ENCODE data around the gene CWF19L1.

Gene CWF19L1

DNA sequence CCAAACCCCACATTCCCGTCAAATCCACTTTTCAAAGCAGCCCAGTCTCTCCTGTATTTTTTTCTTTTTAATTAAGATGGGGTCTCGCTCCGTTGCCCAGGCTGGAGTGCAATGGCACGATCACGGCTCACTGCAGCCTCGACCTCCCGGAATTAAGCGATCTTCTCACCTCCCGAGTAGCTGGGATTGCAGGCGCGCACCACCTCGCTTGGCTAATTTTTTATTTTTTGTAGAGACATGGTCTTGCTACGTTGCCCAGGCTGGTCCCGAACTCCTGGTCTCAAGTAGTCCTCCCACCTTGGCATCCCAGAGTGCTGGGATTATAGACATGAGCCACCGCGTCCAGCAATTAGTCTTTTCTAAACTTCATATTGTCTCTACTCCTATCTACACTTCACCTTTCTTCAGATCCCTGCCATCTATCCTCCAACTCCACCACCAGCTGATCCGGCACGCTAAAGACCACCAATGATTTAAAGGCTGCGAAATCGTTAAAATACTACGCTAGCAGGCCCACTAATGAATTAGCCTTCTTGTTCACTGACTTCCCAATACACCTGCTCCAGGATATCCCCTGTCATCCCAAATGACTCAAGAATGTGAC is 37.5 kb downstream of the CWF19L1 start:
- H3K27me3 Mint-ChIP-seq: no peaks in the 10 kb centered on the region
- DNase-seq (no peak), ATAC-seq (replicated peaks) (no peak)
- peak overlapping the region; percentile 75 to 89 for H3K4me3 Mint-ChIP-seq
- H3K27ac Mint-ChIP-seq: peak overlapping the region; percentile 69 to 86
- H3K36me3 Mint-ChIP-seq (ENCODE audit: insufficient read depth): peaks cover 42% of the 10 kb centered on the region
- H3K4me1 Mint-ChIP-seq (ENCODE audit: low read depth in 2 of 2): peaks cover 20 to 33% of the 10 kb centered on the region in 2 donors
- no peaks in the 10 kb centered on the region for H3K9me3 Mint-ChIP-seq

DNA sequence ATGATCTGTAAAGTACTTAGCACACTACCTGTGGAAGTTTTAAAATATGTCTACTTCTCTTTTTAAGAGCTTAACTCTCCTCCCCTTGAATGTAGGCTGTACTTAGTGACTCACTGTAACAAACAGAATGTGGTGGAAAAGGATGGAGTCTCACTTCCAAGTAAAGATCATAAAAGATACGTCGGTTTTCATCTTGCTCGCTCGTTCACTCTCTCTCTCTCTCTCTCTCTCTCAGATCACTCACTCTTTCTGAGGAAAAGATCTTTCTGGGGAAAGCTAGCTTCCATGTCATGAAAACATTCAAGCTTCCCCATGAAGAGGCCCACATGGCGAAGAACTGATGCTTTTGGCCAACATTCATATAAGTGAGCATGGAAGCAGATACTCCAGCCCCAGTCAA is 43.6 kb downstream of the CWF19L1 start:
- Mint-ChIP-seq H3K4me3 (no peak overlapping the region), H3K9me3 (no peaks in the 10 kb centered on the region), H3K27me3 (no peaks in the 10 kb centered on the region), H3K27ac (no peak overlapping the region), H3K36me3 (ENCODE audit: insufficient read depth) (peaks cover 56% of the 10 kb centered on the region), H3K4me1 (ENCODE audit: low read depth in 2 of 2) (peaks cover 12 to 20% of the 10 kb centered on the region in 2 donors)
- no peak for DNase-seq
- no peak for ATAC-seq (replicated peaks)

DNA sequence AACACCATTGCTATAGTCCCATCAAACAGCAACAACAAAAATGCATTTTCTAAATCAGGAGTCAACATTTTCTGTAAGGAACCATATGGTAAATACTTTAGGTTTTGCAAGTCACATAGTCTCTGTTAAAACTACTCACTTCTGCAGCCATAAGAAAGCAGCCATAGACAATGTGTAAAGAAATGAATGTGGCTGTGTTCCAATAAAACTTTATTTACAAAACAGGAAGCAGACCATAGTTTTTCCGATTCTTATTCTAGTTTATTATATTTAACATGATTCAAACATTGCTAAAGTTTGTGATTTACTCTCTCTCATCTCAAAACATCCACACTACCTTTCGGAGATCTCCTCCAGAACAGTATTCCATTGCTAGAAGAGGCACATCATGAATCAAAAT is 44.9 kb downstream of the CWF19L1 start:
- Mint-ChIP-seq H3K9me3 (no peaks in the 10 kb centered on the region), H3K36me3 (ENCODE audit: insufficient read depth) (peaks cover 66% of the 10 kb centered on the region), H3K27ac (no peak overlapping the region), H3K4me3 (no peak overlapping the region), H3K27me3 (no peaks in the 10 kb centered on the region), H3K4me1 (ENCODE audit: low read depth in 2 of 2) (peaks cover 6 to 9% of the 10 kb centered on the region in 2 donors)
- ATAC-seq (replicated peaks): no peak
- DNase-seq: no peak

GRCh38 chr10:100216006-100216405 is 51.4 kb downstream of the CWF19L1 start:
- peak overlapping the region in 1 of 2 donors; percentile 63 for H3K27ac Mint-ChIP-seq
- no peaks in the 10 kb centered on the region for H3K27me3 Mint-ChIP-seq
- H3K4me3 Mint-ChIP-seq: no peak overlapping the region
- no peaks in the 10 kb centered on the region for H3K4me1 Mint-ChIP-seq (ENCODE audit: low read depth in 2 of 2)
- peaks cover 80% of the 10 kb centered on the region for H3K36me3 Mint-ChIP-seq (ENCODE audit: insufficient read depth)
- DNase-seq (no peak), ATAC-seq (replicated peaks) (no peak)
- no peaks in the 10 kb centered on the region for H3K9me3 Mint-ChIP-seq

DNA sequence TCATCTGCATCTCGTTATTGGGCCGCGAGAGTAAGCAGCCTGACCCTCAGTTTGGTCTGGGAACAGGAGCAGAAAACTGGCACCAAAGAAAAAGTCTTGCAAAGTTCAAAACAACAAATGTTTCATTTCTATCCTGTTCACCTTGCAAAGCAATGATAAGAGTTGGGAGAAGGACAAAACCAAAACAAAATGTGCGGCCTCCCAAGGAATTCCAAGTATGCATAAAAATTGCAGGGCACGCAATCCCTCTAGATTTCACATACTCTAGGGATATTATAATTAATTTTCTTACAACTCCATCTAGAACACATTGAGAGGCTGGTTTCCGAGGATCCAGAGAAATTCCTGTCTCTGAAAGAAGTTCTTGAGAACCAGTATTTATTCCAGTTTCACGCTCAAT is 58.1 kb downstream of the CWF19L1 start:
- no peaks in the 10 kb centered on the region for H3K9me3 Mint-ChIP-seq
- DNase-seq (no peak), ATAC-seq (replicated peaks) (no peak)
- no peak overlapping the region for H3K27ac Mint-ChIP-seq
- H3K4me1 Mint-ChIP-seq (ENCODE audit: low read depth in 2 of 2): no peaks in the 10 kb centered on the region
- peaks cover 66% of the 10 kb centered on the region for H3K36me3 Mint-ChIP-seq (ENCODE audit: insufficient read depth)
- no peaks in the 10 kb centered on the region for H3K27me3 Mint-ChIP-seq
- no peak overlapping the region for H3K4me3 Mint-ChIP-seq

- no peaks in the 10 kb centered on the region for H3K27me3 Mint-ChIP-seq
- H3K4me3 Mint-ChIP-seq: no peak overlapping the region
- H3K36me3 Mint-ChIP-seq (ENCODE audit: insufficient read depth): peaks cover 71% of the 10 kb centered on the region
- H3K4me1 Mint-ChIP-seq (ENCODE audit: low read depth in 2 of 2): no peaks in the 10 kb centered on the region
- ATAC-seq (replicated peaks) (no peak), DNase-seq (no peak)
- no peak overlapping the region for H3K27ac Mint-ChIP-seq
- H3K9me3 Mint-ChIP-seq: no peaks in the 10 kb centered on the region
These were observed 59.2 kb downstream of the CWF19L1 start for GRCh38 chr10:100208276-100208675.

- Mint-ChIP-seq H3K36me3 (ENCODE audit: insufficient read depth) (peaks cover 68% of the 10 kb centered on the region), H3K9me3 (no peaks in the 10 kb centered on the region), H3K27ac (no peak overlapping the region), H3K4me1 (ENCODE audit: low read depth in 2 of 2) (no peaks in the 10 kb centered on the region), H3K4me3 (no peak overlapping the region), H3K27me3 (no peaks in the 10 kb centered on the region)
- ATAC-seq (replicated peaks) (no peak), DNase-seq (no peak)
These were observed 63.1 kb downstream of the CWF19L1 start for GRCh38 chr10:100204370-100204769.

DNA sequence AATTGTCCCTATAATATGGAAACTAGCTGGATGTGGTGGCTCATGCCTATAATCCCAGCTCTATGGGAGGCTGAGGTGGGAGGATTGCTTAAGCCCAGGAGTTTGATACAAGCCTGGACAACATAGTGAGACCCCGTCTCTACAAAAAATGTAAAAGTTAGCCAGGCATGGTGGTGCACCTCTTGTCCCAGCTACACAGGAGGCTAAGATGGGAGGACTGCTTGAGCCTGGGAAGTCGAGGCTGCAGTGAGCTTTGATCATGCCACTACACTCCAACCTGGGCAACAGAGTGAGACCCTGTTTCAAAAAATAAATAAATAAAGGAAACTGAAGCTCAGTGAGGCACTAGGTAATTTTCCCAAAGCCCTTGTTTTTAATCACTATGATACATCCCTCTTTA is 65.9 kb downstream of the CWF19L1 start:
- no peak overlapping the region for H3K27ac Mint-ChIP-seq
- no peak for ATAC-seq (replicated peaks)
- H3K4me3 Mint-ChIP-seq: no peak overlapping the region
- H3K27me3 Mint-ChIP-seq: no peaks in the 10 kb centered on the region
- no peaks in the 10 kb centered on the region for H3K4me1 Mint-ChIP-seq (ENCODE audit: low read depth in 2 of 2)
- no peak for DNase-seq
- peaks cover 62% of the 10 kb centered on the region for H3K36me3 Mint-ChIP-seq (ENCODE audit: insufficient read depth)
- no peaks in the 10 kb centered on the region for H3K9me3 Mint-ChIP-seq

- peaks cover 0 to 4% of the 10 kb centered on the region in 2 donors for H3K4me1 Mint-ChIP-seq (ENCODE audit: low read depth in 2 of 2)
- H3K27me3 Mint-ChIP-seq: no peaks in the 10 kb centered on the region
- H3K9me3 Mint-ChIP-seq: no peaks in the 10 kb centered on the region
- DNase-seq: no peak
- ATAC-seq (replicated peaks): no peak
- H3K36me3 Mint-ChIP-seq (ENCODE audit: insufficient read depth): peaks cover 55% of the 10 kb centered on the region
- no peak overlapping the region for H3K4me3 Mint-ChIP-seq
- H3K27ac Mint-ChIP-seq: no peak overlapping the region
These were observed 72.7 kb downstream of the CWF19L1 start for GRCh38 chr10:100194711-100195110.

GRCh38 chr10:100192350-100192749 is 75.1 kb downstream of the CWF19L1 start:
- H3K4me1 Mint-ChIP-seq (ENCODE audit: low read depth in 2 of 2): peaks cover 5 to 8% of the 10 kb centered on the region in 2 donors
- DNase-seq (no peak), ATAC-seq (replicated peaks) (no peak)
- no peaks in the 10 kb centered on the region for H3K9me3 Mint-ChIP-seq
- peaks cover 40% of the 10 kb centered on the region for H3K36me3 Mint-ChIP-seq (ENCODE audit: insufficient read depth)
- no peaks in the 10 kb centered on the region for H3K27me3 Mint-ChIP-seq
- H3K27ac Mint-ChIP-seq: no peak overlapping the region
- no peak overlapping the region for H3K4me3 Mint-ChIP-seq

- Mint-ChIP-seq H3K9me3 (no peaks in the 10 kb centered on the region), H3K27me3 (no peaks in the 10 kb centered on the region), H3K4me1 (ENCODE audit: low read depth in 2 of 2) (peaks cover 35 to 49% of the 10 kb centered on the region in 2 donors), H3K27ac (peak overlapping the region; percentile 95 to 98), H3K4me3 (peak overlapping the region; percentile 94 to 96), H3K36me3 (ENCODE audit: insufficient read depth) (peaks cover 40% of the 10 kb centered on the region)
- peak; percentile 64 for ATAC-seq (replicated peaks)
- no peak for DNase-seq
These were observed 80.9 kb downstream of the CWF19L1 start for GRCh38 chr10:100186253-100187212.

- H3K4me3 Mint-ChIP-seq: peak within 1 kb of the TSS; percentile 94 to 96
- DNase-seq: peak; percentile 87 to 92 (median 88)
- H3K27me3 Mint-ChIP-seq: no peaks in the 10 kb centered on the region
- H3K9me3 Mint-ChIP-seq: no peaks in the 10 kb centered on the region
- peak; percentile 91 for ATAC-seq (replicated peaks)
- H3K27ac Mint-ChIP-seq: peak within 1 kb of the TSS; percentile 95 to 98
- H3K36me3 Mint-ChIP-seq (ENCODE audit: insufficient read depth): peaks cover 34% of the 10 kb centered on the region
- peaks cover 32 to 51% of the 10 kb centered on the region in 2 donors for H3K4me1 Mint-ChIP-seq (ENCODE audit: low read depth in 2 of 2)
These were observed 81.8 kb downstream of the CWF19L1 start, which contains the start of gene ERLIN1 for GRCh38 chr10:100185364-100186252. TSS of gene ERLIN1 (minus strand) at chr10:100186029. CDS start at chr10:100185626, 403 bp downstream.

DNA sequence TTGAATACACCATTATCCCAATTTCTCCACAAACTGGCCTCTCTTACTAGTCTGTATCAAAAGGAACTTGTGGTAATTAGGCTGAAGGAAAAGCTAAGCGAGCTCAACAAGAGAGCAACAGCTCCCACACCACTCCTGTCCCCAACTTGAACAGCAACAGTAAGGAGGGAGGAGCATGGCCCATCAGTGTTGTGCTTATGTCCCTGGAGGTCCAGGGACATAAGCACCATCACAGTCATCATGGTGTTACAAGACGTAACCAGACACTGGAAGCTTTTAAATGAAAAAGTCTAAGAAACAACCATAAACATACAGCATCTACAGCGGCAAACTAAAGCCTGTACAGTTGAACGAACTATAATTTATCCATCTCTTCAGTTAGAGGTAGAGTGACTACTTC is 82.6 kb downstream of the CWF19L1 start:
- ATAC-seq (replicated peaks) (no peak), DNase-seq (no peak)
- no peaks in the 10 kb centered on the region for H3K9me3 Mint-ChIP-seq
- peaks cover 38 to 58% of the 10 kb centered on the region in 2 donors for H3K4me1 Mint-ChIP-seq (ENCODE audit: low read depth in 2 of 2)
- peak overlapping the region; percentile 94 to 96 for H3K4me3 Mint-ChIP-seq
- H3K27me3 Mint-ChIP-seq: no peaks in the 10 kb centered on the region
- peak overlapping the region; percentile 95 to 98 for H3K27ac Mint-ChIP-seq
- H3K36me3 Mint-ChIP-seq (ENCODE audit: insufficient read depth): peaks cover 26% of the 10 kb centered on the region
